HEK293 (cell line): ENCODE measurements around the gene KATNB1.

ENCODE experiments used
- RBAK ChIP-seq: fragments of 450-650 bp; formaldehyde crosslinking; IDR thresholded peaks from 2 replicates; pipeline ENCODE4 v1.5.1; 2016; ENCODE audit warnings: missing biosample characterization, missing genetic modification characterization
- TCF7L2 ChIP-seq: IDR thresholded peaks from 2 replicates; pipeline ENCODE4 v1.6.1; 2011; ENCODE audit warnings: low read depth, mild to moderate bottlenecking, inconsistent platforms, low read length, moderate library complexity, borderline replicate concordance
- ZBTB20 ChIP-seq: fragments of 450-650 bp; formaldehyde crosslinking; IDR thresholded peaks from 2 replicates; pipeline ENCODE4 v1.5.1; 2016; ENCODE audit warnings: missing biosample characterization, missing genetic modification characterization
- ZFHX2 ChIP-seq: fragments of 450-650 bp; formaldehyde crosslinking; conservative IDR thresholded peaks from 2 replicates; pipeline ENCODE4 v1.5.1; 2016; ENCODE audit warnings: missing biosample characterization, missing genetic modification characterization
- ZFP37 ChIP-seq: fragments of 450-650 bp; formaldehyde crosslinking; IDR thresholded peaks from 2 replicates; pipeline ENCODE4 v1.5.1; 2016; ENCODE audit warnings: missing biosample characterization, missing genetic modification characterization
- ZNF121 ChIP-seq: fragments of 450-650 bp; formaldehyde crosslinking; IDR thresholded peaks from 2 replicates; pipeline ENCODE4 v1.5.1; 2016; ENCODE audit warnings: missing biosample characterization, missing genetic modification characterization
- ZNF248 ChIP-seq: fragments of 450-650 bp; formaldehyde crosslinking; IDR thresholded peaks from 2 replicates; pipeline ENCODE4 v1.5.1; 2017; ENCODE audit warnings: missing biosample characterization, missing genetic modification characterization
- ZNF350 ChIP-seq: fragments of 450-650 bp; formaldehyde crosslinking; IDR thresholded peaks from 2 replicates; pipeline ENCODE4 v1.5.0; 2017; ENCODE audit warnings: missing biosample characterization, mild to moderate bottlenecking, missing genetic modification characterization
- ZNF777 ChIP-seq: fragments of 450-650 bp; formaldehyde crosslinking; IDR thresholded peaks from 2 replicates; pipeline ENCODE4 v1.5.1; 2017; ENCODE audit warnings: missing biosample characterization, missing genetic modification characterization, borderline replicate concordance
- TF ChIP-seq, protein P1 (sequence below): fragments of 450-650 bp; formaldehyde crosslinking; IDR thresholded peaks from 2 replicates; pipeline ENCODE4 v1.5.1; 2016; ENCODE audit warnings: missing biosample characterization, missing genetic modification characterization

DNA sequence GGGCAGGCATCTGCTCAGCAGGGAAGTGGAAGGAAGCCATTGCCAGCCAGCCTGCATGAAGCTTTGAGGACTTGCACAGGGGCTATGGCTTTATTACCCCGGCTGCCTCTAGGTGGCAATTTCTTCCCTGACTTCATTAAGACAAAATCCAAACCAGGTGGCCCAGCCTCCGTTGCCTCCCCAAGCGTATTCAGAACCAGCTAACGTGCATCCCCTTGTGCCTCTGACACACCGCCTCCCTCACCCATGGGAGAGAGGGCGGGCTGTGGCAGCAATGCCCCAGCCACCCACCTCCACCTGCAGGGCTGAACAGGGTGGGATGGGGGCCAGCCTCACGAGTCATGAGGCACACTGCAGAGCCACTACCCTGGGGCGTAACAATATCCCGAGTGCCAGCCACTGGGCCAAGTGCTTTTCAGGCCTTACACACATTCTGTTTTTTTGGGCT lies 59.9 kb downstream of the KATNB1 start:
- no peak for TF ChIP-seq ZNF777 (tag by site-specific recombination)
- TF ChIP-seq, protein P1, sequence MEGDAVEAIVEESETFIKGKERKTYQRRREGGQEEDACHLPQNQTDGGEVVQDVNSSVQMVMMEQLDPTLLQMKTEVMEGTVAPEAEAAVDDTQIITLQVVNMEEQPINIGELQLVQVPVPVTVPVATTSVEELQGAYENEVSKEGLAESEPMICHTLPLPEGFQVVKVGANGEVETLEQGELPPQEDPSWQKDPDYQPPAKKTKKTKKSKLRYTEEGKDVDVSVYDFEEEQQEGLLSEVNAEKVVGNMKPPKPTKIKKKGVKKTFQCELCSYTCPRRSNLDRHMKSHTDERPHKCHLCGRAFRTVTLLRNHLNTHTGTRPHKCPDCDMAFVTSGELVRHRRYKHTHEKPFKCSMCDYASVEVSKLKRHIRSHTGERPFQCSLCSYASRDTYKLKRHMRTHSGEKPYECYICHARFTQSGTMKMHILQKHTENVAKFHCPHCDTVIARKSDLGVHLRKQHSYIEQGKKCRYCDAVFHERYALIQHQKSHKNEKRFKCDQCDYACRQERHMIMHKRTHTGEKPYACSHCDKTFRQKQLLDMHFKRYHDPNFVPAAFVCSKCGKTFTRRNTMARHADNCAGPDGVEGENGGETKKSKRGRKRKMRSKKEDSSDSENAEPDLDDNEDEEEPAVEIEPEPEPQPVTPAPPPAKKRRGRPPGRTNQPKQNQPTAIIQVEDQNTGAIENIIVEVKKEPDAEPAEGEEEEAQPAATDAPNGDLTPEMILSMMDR (tag by site-specific recombination) = peak; percentile 40; the same call in 1 of the 2 replicates
- no peak for TF ChIP-seq TCF7L2
- no peak for TF ChIP-seq ZNF121
- no peak for TF ChIP-seq ZBTB20 (tag by site-specific recombination)
- TF ChIP-seq RBAK = no peak
- no peak for TF ChIP-seq ZFP37 (tag by site-specific recombination)
- TF ChIP-seq ZNF350 = no peak
- peak; percentile 84 for TF ChIP-seq ZFHX2 (tag by site-specific recombination)
- TF ChIP-seq ZNF248 (tag by site-specific recombination) = no peak
